Left lobe of liver (tissue), 1 donor: Measurements from ENCODE around the gene FNDC7. TPM values are rescaled to one million over a fixed set of nuclear protein-coding genes. Genes with fewer than 3 reads are reported as not detected.

Experiments
- total RNA-seq: library from RNA; stranded (reverse); gene quantifications from one replicate; pipeline ENCODE4 v1.2.1, GENCODE V29; 2021
- donor health status: DM: no; HTN: yes; CAD: no.

Gene FNDC7
- total RNA-seq, 1 donor from 2014 or later, result not detected

Other genes with a start within 250 kb of the FNDC7 start
- gene EEIG2, start 152.8 kb upstream of the FNDC7 start, total RNA-seq, result 1.5 TPM
- gene HENMT1, start 51.8 kb upstream of the FNDC7 start, total RNA-seq, result 0.58 TPM
- gene PRPF38B, start 20.6 kb upstream of the FNDC7 start, total RNA-seq, result 12.0 TPM
- 16.2 TPM for gene STXBP3, start 33.8 kb downstream of the FNDC7 start, total RNA-seq
- gene AKNAD1, start 144.2 kb downstream of the FNDC7 start, total RNA-seq, result not detected
- gene GPSM2, start 164.1 kb downstream of the FNDC7 start, total RNA-seq, result 0.20 TPM